OCI-LY7 (cell line): Measurements from ENCODE around the gene CDH16.

Source experiments
- EZH2phosphoT487 ChIP-seq: fragments of 200-600 bp; sonication (generic); IDR thresholded peaks from 2 replicates; pipeline ENCODE4 v1.6.1; 2018; ENCODE audit warnings: low read depth, borderline replicate concordance, mild to moderate bottlenecking, mixed run types, antibody characterized with exemption, low read length, moderate library complexity, mixed read lengths
- TF ChIP-seq, protein P1 (sequence below): fragments of 200-600 bp; sonication (generic); conservative IDR thresholded peaks from 2 replicates; pipeline ENCODE4 v1.5.1; 2014; ENCODE audit warnings: mild to moderate bottlenecking, antibody characterized with exemption, low read length, moderate library complexity, mixed read lengths

DNA sequence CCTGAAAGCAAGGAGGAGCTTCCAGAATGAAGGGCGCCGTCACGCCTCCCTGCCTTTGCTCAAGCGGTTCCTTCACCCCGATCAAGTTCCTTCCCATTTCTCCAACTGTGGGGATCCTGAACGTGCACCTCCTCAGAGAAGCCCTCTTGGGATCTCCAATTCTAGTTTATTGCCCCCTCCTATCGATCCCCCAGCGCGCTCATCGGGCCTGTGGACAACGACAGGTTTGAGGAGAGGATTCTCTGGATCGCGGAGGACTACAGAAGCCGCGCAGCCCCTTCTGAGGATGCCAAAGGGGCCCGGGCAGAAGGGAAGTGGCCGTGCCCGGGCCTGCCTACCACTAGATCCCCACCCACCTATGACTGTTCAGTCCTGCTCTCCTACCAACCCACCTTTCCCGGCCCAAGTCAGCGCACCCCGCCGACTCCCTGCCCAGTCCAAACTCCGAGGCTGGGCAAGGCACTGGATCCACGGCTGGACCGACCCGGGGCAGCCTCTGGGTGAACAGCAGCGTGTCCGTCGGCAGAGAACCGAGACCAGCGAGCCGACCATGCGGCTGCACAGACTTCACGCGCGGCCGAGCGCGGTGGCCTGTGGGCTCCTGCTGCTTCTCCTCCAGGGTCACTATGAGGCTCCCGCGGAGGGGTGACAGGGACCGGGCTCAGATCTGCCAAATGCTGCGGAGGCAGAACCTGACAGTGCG lies 29.6 kb upstream of the CDH16 start:
- TF ChIP-seq, protein P1, sequence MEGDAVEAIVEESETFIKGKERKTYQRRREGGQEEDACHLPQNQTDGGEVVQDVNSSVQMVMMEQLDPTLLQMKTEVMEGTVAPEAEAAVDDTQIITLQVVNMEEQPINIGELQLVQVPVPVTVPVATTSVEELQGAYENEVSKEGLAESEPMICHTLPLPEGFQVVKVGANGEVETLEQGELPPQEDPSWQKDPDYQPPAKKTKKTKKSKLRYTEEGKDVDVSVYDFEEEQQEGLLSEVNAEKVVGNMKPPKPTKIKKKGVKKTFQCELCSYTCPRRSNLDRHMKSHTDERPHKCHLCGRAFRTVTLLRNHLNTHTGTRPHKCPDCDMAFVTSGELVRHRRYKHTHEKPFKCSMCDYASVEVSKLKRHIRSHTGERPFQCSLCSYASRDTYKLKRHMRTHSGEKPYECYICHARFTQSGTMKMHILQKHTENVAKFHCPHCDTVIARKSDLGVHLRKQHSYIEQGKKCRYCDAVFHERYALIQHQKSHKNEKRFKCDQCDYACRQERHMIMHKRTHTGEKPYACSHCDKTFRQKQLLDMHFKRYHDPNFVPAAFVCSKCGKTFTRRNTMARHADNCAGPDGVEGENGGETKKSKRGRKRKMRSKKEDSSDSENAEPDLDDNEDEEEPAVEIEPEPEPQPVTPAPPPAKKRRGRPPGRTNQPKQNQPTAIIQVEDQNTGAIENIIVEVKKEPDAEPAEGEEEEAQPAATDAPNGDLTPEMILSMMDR, result no peak
- TF ChIP-seq EZH2phosphoT487, result no peak
